ENCODE results near the gene AGT.
"Not testable (repeated sequence)": the region's sequence is repeated elsewhere in the genome, so short reads cannot be mapped to it uniquely, and the experiment has no call there.

Gene AGT

DNA sequence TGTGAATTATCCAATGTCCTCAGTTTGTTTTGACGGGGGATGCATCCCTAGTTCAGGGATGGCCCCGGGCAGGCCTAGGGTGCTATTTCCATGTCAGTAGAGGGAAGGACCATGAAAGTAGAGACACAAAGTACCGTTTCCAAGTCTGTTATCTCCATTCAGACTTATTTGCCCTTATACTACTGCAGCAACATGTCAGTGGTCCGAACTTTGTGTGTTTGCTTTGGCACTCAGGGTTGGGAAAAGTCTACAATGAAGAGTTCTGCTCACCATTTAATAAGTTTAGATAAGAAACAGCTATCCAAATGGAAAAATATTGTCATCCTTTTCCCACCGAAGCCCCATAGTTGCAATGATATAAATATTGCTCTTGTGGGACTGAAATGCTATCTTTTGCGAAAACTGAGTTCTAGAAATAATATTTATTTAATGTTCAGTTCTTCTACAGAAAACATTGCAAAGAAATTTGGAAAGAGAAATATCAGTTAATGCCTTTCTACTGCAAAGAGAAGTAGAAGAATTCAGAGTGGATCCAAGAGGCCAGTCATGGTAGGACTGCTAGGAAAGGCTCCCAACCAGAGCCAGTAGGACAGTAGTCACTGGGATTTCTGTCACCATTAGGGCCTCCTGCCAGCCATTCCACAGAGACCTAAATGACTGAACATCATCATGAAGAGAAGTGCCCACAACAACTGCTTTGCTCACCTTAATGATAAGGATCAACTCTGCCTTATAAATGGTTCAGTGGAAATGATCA lies 11.5 kb upstream of the AGT start:
- Histone ChIP-seq H3K9me3 (no peaks in the 10 kb centered on the region), H3K4me1 (peaks cover 0 to 23% (median 6%) of the 10 kb centered on the region in 4 donors), H3K27ac (peak overlapping the region in 1 of 2 donors; percentile 41), H3K27me3 (no peaks in the 10 kb centered on the region), H3K36me3 (no peaks in the 10 kb centered on the region), H3K4me3 (no peak overlapping the region)
- intact Hi-C loops (cut with DNase I; ENCODE audit: low total_unique reads): no loop called here
- DNase-seq: no peak
- TF ChIP-seq, protein P1, sequence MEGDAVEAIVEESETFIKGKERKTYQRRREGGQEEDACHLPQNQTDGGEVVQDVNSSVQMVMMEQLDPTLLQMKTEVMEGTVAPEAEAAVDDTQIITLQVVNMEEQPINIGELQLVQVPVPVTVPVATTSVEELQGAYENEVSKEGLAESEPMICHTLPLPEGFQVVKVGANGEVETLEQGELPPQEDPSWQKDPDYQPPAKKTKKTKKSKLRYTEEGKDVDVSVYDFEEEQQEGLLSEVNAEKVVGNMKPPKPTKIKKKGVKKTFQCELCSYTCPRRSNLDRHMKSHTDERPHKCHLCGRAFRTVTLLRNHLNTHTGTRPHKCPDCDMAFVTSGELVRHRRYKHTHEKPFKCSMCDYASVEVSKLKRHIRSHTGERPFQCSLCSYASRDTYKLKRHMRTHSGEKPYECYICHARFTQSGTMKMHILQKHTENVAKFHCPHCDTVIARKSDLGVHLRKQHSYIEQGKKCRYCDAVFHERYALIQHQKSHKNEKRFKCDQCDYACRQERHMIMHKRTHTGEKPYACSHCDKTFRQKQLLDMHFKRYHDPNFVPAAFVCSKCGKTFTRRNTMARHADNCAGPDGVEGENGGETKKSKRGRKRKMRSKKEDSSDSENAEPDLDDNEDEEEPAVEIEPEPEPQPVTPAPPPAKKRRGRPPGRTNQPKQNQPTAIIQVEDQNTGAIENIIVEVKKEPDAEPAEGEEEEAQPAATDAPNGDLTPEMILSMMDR (IDR thresholded peaks at IDR 0.05): no peak

DNA sequence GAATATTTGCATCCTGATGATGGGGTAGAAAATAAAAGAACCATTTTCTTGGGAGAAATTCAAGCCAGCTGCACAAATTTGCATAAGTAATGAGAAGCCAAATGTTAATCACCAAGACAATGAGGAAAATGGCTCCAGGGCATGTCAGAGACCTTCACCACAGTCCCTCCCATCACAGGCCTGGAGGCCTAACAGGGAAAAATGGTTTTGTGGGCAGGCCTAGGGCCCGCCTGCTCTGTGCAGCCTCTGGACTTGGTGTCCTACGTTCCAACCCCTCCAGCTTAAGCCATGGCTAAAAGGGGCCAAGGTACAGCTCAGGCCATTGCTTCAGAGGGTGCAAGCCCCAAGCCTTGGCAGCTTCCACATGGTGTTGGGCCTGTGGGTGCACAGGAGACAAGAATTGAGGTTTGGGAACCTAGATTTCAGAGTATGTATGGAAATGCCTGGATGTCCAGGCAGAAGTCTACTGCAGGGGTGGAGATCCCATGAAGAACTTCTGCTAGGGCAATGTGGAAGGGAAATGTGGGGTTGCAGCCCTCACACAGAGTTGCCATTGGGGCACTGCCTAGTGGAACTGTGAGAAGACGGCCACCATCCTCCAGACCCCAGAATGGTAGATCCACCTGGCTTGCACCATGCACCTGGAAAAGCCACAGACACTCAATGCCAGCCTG lies 8.1 kb upstream of the AGT start:
- intact Hi-C loops (cut with DNase I; ENCODE audit: low total_unique reads): not testable (repeated sequence)
- H3K4me1 ChIP-seq: peaks cover 0 to 23% (median 6%) of the 10 kb centered on the region in 4 donors

DNA sequence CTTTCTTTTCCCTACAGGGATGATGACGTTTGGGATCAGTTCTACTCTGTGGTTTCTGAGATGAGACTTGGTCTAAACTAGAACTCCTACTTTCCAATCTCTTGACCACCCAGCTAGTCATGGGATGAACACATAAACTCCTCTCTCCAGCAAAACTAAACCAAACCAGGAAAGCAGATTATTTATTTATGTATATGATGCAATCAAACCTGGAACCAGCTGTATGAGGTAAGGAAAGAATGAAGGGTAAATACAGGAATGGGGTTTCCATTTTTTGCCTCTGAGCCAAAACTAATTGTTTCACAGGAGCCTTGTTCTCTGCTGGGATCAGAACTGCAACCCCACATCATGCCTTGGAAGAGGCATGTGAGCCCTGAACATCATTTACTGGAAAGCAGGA lies 3.3 kb upstream of the AGT start:
- Histone ChIP-seq H3K27me3 (no peaks in the 10 kb centered on the region), H3K36me3 (no peaks in the 10 kb centered on the region), H3K4me1 (peaks cover 3 to 17% (median 10%) of the 10 kb centered on the region in 4 donors), H3K27ac (no peak overlapping the region), H3K9me3 (no peaks in the 10 kb centered on the region), H3K4me3 (no peak overlapping the region)
- no peak for DNase-seq
- TF ChIP-seq, protein P1 (IDR thresholded peaks at IDR 0.05): no peak
- intact Hi-C loops (cut with DNase I; ENCODE audit: low total_unique reads): no loop called here

More for the DNA sequence above, 8.1 kb upstream of the AGT start:
- H3K27ac ChIP-seq, H3K36me3 ChIP-seq, H3K4me3 ChIP-seq, H3K27me3 ChIP-seq, DNase-seq, H3K9me3 ChIP-seq: not testable (repeated sequence)

DNA sequence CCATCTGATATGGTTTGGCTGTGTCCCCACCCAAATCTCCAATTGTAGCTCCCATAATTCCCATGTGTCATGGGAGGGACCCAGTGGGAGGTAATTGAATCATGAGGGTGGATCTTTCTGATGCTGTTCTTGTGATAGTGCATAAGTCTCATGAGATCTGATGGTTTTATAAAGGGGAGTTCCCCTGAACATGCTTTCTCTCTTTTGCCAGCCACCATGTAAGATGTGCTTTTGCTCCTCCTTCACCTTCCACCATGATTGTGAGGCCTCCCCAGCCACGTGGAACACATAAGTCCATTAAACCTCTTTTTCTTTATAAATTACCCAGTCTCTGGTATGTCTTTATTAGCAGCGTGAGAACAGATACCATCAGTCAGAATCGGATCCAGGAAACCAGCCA lies 2.5 kb upstream of the AGT start:
- H3K4me3 ChIP-seq; H3K27me3 ChIP-seq; H3K27ac ChIP-seq; DNase-seq; intact Hi-C loops (cut with DNase I; ENCODE audit: low total_unique reads); H3K36me3 ChIP-seq; H3K9me3 ChIP-seq: not testable (repeated sequence)
- H3K4me1 ChIP-seq: peaks cover 3 to 17% (median 10%) of the 10 kb centered on the region in 4 donors

DNA sequence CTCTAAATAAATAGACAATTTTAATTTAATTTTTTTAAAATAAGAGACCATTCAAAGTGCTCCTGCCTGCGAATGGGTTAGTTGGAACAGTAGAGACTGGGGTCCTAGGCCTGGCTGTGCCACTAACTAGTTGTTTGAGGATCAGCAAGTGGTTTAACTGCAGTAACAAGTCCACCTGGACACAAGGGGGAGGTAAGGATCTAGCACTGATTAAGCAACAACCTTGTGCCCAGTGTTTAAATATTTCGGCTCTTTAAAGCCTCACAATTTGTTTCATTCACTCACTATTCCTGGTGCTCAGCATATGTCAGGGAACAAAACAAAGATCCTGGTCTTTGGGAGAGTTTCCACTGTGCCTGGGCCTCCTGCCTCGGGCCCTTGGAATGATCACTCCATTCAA lies 1.6 kb upstream of the AGT start:
- Histone ChIP-seq H3K27me3 (no peaks in the 10 kb centered on the region), H3K9me3 (no peaks in the 10 kb centered on the region), H3K36me3 (no peaks in the 10 kb centered on the region), H3K4me3 (no peak overlapping the region), H3K27ac (no peak overlapping the region), H3K4me1 (peaks cover 3 to 17% (median 10%) of the 10 kb centered on the region in 4 donors)
- intact Hi-C loops (cut with DNase I; ENCODE audit: low total_unique reads): no loop called here
- DNase-seq: no peak
- TF ChIP-seq, protein P1 (IDR thresholded peaks at IDR 0.05): no peak

DNA sequence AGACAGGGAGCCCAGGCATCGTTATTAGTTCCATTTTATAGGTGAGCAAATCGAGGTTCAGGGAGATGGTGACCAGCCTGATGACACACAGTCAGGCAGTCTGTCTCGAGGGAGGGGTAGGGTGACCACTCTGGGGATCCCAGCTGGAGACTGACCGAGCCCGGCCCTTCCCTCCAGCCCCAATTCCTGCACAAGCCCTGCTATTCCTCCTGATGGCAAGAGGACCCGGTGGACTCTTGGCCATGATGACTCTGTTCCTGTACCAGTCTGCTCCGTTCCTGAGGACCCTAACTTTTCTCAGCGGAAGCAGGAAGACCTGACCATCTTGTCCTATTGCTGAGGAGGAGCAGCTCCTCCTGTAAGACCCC lies 391 bp downstream of the AGT start:
- Histone ChIP-seq H3K27ac (peak overlapping the region; percentile 50 to 53), H3K9me3 (no peaks in the 10 kb centered on the region), H3K4me1 (peaks cover 3 to 17% (median 10%) of the 10 kb centered on the region in 4 donors), H3K36me3 (peaks cover 0 to 4% (median 0%) of the 10 kb centered on the region in 3 donors), H3K27me3 (no peaks in the 10 kb centered on the region), H3K4me3 (peak overlapping the region; percentile 39 to 52)
- DNase-seq: no peak
- intact Hi-C loops (cut with DNase I; ENCODE audit: low total_unique reads): no loop called here
- TF ChIP-seq, protein P1 (IDR thresholded peaks at IDR 0.05): no peak

All from tibial artery (tissue), 4 donors.